A549 (cell line): ENCODE measurements around the gene ITGBL1. TPM values are rescaled to one million over a fixed set of nuclear protein-coding genes. Genes with fewer than 3 reads are reported as not detected.

Source experiments
- ATAC-seq, 2 experiments: fragments of 200-7000 bp in 1 of 2; fragments of >200 bp in 1 of 2; cut with Nextera tagmentation in 1 of 2; cut with Tn5 transposase in 1 of 2; 3 replicates each; pipeline versions ENCODE4 v1.8.0 to v1.9.1; 2018 to 2020; ENCODE audit warnings: mild to moderate bottlenecking in 1 of 2, moderate library complexity in 1 of 2
- CTCF ChIA-PET: fragments of 300-600 bp; sonication (Branson Sonifier 250); formaldehyde crosslinking; extraction: SDS; loops from one replicate; lab custom pipeline; 2021; ENCODE audit warnings: antibody characterized with exemption, inconsistent platforms; lab: Yijun Ruan, JAX
- POLR2A ChIA-PET: fragments of 350-600 bp; formaldehyde crosslinking; extraction: SDS; loops from one replicate; lab custom pipeline; 2021; ENCODE audit warnings: antibody characterized with exemption, inconsistent platforms; lab: Yijun Ruan, JAX
- DNase-seq, 2 experiments: peaks; one replicate each; pipeline versions ENCODE4 v3.0.0 to v3.0.0-alpha.2; 2011 to 2016; ENCODE audit warnings: low read depth in 1 of 2, low spot score in 1 of 2
- FAIRE-seq: peaks from 2 replicates; lab custom pipeline; 2011; peaks lifted over from hg19 to GRCh38; lab: Jason Lieb, UNC
- H3K27ac ChIP-seq, 2 experiments: fragments of >200 bp; sonication (Bioruptor Twin); formaldehyde crosslinking; 3 replicates each; pipeline ENCODE4 v1.5.1; 2016 to 2017
- H3K4me1 ChIP-seq: fragments of >200 bp; sonication (Bioruptor Twin); formaldehyde crosslinking; 3 replicates; pipeline ENCODE4 v1.6.1; 2016
- H3K4me2 ChIP-seq: fragments of >200 bp; sonication (Bioruptor Twin); formaldehyde crosslinking; 3 replicates; pipeline ENCODE4 v1.6.1; 2016
- H3K4me3 ChIP-seq: fragments of >200 bp; sonication (Bioruptor Twin); formaldehyde crosslinking; 3 replicates; pipeline ENCODE4 v1.5.1; 2016
- H3K9me3 ChIP-seq: fragments of >200 bp; sonication (Bioruptor Twin); formaldehyde crosslinking; 3 replicates; pipeline ENCODE4 v1.6.1; 2016
- ATOH8 ChIP-seq: fragments of 250-450 bp; sonication (Bioruptor Pico); IDR thresholded peaks from 2 replicates; pipeline ENCODE4 v1.5.0; 2020; ENCODE audit warnings: low read depth, mild to moderate bottlenecking, moderate library complexity
- CBX2 ChIP-seq: fragments of 200-600 bp; sonication (generic); IDR thresholded peaks from 2 replicates; pipeline ENCODE4 v1.6.1; 2016; ENCODE audit warnings: low read depth, mild to moderate bottlenecking, borderline replicate concordance
- CBX8 ChIP-seq: fragments of 200-600 bp; sonication (generic); IDR thresholded peaks from 2 replicates; pipeline ENCODE4 v1.6.1; 2016
- CEBPB ChIP-seq, 2 experiments: fragments of >200 bp in 1 of 2; sonication (Bioruptor Twin) in 1 of 2; formaldehyde crosslinking in 1 of 2; IDR thresholded peaks; 2 replicates each; pipeline ENCODE4 v1.6.1; 2012 to 2016
- E2F6 ChIP-seq: IDR thresholded peaks from 2 replicates; pipeline ENCODE4 v1.6.1; 2012; ENCODE audit warnings: low read depth, borderline replicate concordance
- EHMT2 ChIP-seq: fragments of 200-600 bp; sonication (generic); IDR thresholded peaks from 2 replicates; pipeline ENCODE4 v1.6.1; 2016; ENCODE audit warnings: antibody characterized with exemption, low read depth, mild to moderate bottlenecking, moderate library complexity
- ELK1 ChIP-seq: fragments of 150-350 bp; IDR thresholded peaks from 2 replicates; pipeline ENCODE4 v1.6.1; 2014; ENCODE audit warnings: low read depth, mild to moderate bottlenecking, low read length
- ESRRA ChIP-seq: fragments of 150-350 bp; IDR thresholded peaks from 2 replicates; pipeline ENCODE4 v1.6.1; 2014; ENCODE audit warnings: mild to moderate bottlenecking, low read length, borderline replicate concordance
- FOSL2 ChIP-seq, 2 experiments: fragments of 450-650 bp in 1 of 2; fragments of >200 bp in 1 of 2; sonication (Bioruptor Twin) in 1 of 2; formaldehyde crosslinking; IDR thresholded peaks; 2 replicates each; pipeline versions ENCODE4 v1.5.0 to v1.6.1; 2016 to 2020; ENCODE audit warnings: mild to moderate bottlenecking in 1 of 2, moderate library complexity in 1 of 2
- GATA3 ChIP-seq: IDR thresholded peaks from 2 replicates; pipeline ENCODE4 v1.6.1; 2012; ENCODE audit warnings: borderline replicate concordance
- HES2 ChIP-seq: fragments of >200 bp; sonication (Bioruptor Twin); formaldehyde crosslinking; IDR thresholded peaks from 2 replicates; pipeline ENCODE4 v1.6.1; 2016
- HEYL ChIP-seq: fragments of 250-450 bp; sonication (Bioruptor Pico); IDR thresholded peaks from 2 replicates; pipeline ENCODE4 v1.8.0; 2021; ENCODE audit warnings: mild to moderate bottlenecking, moderate library complexity
- HOXA7 ChIP-seq: fragments of 250-450 bp; sonication (Bioruptor Pico); IDR thresholded peaks from 2 replicates; pipeline ENCODE4 v1.5.0; 2020; ENCODE audit warnings: mild to moderate bottlenecking, moderate library complexity
- JUN ChIP-seq, 2 experiments: fragments of >200 bp; sonication (Bioruptor Twin); formaldehyde crosslinking; IDR thresholded peaks; 2 replicates in 1 of 2; 3 replicates in 1 of 2; pipeline ENCODE4 v1.6.1; 2016 to 2017
- MAFK ChIP-seq: fragments of 450-650 bp; IDR thresholded peaks from 2 replicates; pipeline ENCODE4 v1.6.1; 2014; ENCODE audit not compliant: partially characterized antibody
- MYC ChIP-seq: IDR thresholded peaks from 2 replicates; pipeline ENCODE4 v1.6.1; 2012; ENCODE audit warnings: mild to moderate bottlenecking, inconsistent platforms, low read length, improper control_type of control experiment, borderline replicate concordance
- NPAS2 ChIP-seq: fragments of 250-450 bp; sonication (Bioruptor Pico); IDR thresholded peaks from 2 replicates; pipeline ENCODE4 v1.8.0; 2022; ENCODE audit warnings: mild to moderate bottlenecking, moderate library complexity, borderline replicate concordance
- POLR2A ChIP-seq: IDR thresholded peaks from 2 replicates; pipeline ENCODE4 v1.6.1; 2012; ENCODE audit warnings: mild to moderate bottlenecking, low read length
- RCOR1 ChIP-seq: fragments of 150-350 bp; IDR thresholded peaks from 2 replicates; pipeline ENCODE4 v1.6.1; 2014; ENCODE audit warnings: antibody characterized with exemption, low read length, low read depth
- TFCP2L1 ChIP-seq: fragments of 250-450 bp; sonication (Bioruptor Pico); IDR thresholded peaks from 2 replicates; pipeline ENCODE4 v1.5.0; 2021; ENCODE audit warnings: mild to moderate bottlenecking
- ZNF302 ChIP-seq: fragments of 250-450 bp; sonication (Bioruptor Pico); IDR thresholded peaks from 2 replicates; pipeline ENCODE4 v1.9.0; 2021; ENCODE audit warnings: inconsistent platforms, mild to moderate bottlenecking, moderate library complexity
- WGBS: methylation state at CpG from one replicate; pipeline ENCODE4 v1.1.6; 2017; ENCODE audit errors: missing lambda C conversion rate; 5-methylcytosine and 5-hydroxymethylcytosine counted together
- polyA plus RNA-seq, 4 experiments: library from polyadenylated mRNA; depleted of rRNA in 3 of 4; stranded (reverse); fragments of >200 nt; fragmentation: RNase III in 1 of 4; extraction: RNeasy Plus Mini Kit Qiagen cat#74134 plus additional on column Dnase treatment in 1 of 4; gene quantifications; 2 replicates in 3 of 4; 3 replicates in 1 of 4; pipeline ENCODE4 v1.2.3, GENCODE V29; 2011 to 2017
- TF ChIP-seq, protein P1 (sequence below): IDR thresholded peaks from 2 replicates; pipeline ENCODE4 v1.6.1; 2012
- TF ChIP-seq, protein P2 (sequence below): fragments of >200 bp; sonication (Bioruptor Twin); formaldehyde crosslinking; IDR thresholded peaks from 3 replicates; pipeline ENCODE4 v1.5.1; 2016

Gene ITGBL1
- polyA plus RNA-seq, 2 of the 4 experiments (the other 2 are of a cell fraction): 0.40 to 1.3 TPM

DNA sequence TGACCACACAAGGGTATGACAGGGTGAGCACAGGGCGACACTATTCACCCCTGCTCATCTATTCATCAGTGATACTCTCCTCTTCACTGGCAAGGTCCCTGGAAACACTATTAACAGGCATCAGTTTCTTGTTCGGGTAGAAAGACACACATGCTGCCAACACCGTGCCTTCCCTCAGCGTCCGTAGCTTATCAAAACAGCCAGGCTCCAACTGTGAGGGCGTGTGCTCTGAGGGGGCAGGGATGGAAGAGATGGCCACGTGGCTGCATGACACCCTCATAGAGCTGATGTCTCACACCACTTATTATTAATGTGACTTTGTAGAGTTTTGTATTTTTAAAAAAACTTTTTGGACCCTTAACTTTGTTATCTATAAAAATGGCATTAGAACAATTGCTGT, 160.3 kb downstream of the ITGBL1 start:
- ATAC-seq (no peak), FAIRE-seq (no peak), DNase-seq (no peak)
- Histone ChIP-seq H3K9me3 (no peaks in the 10 kb centered on the region), H3K27ac (no peak overlapping the region), H3K4me2 (no peak overlapping the region), H3K4me3 (no peak overlapping the region), H3K4me1 (no peaks in the 10 kb centered on the region)
- no peak for TF ChIP-seq ATOH8
- TF ChIP-seq, protein P1, sequence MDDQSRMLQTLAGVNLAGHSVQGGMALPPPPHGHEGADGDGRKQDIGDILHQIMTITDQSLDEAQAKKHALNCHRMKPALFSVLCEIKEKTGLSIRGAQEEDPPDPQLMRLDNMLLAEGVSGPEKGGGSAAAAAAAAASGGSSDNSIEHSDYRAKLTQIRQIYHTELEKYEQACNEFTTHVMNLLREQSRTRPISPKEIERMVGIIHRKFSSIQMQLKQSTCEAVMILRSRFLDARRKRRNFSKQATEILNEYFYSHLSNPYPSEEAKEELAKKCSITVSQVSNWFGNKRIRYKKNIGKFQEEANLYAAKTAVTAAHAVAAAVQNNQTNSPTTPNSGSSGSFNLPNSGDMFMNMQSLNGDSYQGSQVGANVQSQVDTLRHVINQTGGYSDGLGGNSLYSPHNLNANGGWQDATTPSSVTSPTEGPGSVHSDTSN: no peak
- TF ChIP-seq MAFK: no peak
- TF ChIP-seq ESRRA: no peak
- TF ChIP-seq, protein P2, sequence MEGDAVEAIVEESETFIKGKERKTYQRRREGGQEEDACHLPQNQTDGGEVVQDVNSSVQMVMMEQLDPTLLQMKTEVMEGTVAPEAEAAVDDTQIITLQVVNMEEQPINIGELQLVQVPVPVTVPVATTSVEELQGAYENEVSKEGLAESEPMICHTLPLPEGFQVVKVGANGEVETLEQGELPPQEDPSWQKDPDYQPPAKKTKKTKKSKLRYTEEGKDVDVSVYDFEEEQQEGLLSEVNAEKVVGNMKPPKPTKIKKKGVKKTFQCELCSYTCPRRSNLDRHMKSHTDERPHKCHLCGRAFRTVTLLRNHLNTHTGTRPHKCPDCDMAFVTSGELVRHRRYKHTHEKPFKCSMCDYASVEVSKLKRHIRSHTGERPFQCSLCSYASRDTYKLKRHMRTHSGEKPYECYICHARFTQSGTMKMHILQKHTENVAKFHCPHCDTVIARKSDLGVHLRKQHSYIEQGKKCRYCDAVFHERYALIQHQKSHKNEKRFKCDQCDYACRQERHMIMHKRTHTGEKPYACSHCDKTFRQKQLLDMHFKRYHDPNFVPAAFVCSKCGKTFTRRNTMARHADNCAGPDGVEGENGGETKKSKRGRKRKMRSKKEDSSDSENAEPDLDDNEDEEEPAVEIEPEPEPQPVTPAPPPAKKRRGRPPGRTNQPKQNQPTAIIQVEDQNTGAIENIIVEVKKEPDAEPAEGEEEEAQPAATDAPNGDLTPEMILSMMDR: no peak
- WGBS: 69% methylated on average over 7 of the region's 7 CpGs
- ChIA-PET POLR2A (no interaction called here), CTCF (no interaction called here)

DNA sequence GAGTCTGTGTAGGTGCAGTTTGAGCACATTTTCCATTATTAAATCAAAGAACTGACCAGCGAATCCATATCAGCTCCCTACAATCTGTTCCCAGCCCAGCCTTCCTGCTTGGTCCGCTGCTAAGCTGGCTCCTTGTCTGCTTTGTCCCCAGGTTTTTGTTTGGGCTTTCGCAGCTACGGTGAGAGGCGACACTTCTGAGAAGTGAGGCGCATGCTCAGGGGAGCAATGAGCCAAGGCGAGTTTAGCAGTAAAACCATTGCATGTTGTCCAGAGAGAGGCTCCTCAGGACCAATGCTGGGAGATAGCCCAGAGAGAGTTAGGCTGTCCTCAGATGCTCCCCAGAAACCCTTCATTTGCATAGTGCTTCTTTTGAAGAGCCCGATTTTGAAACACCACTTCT, 162.0 kb downstream of the ITGBL1 start:
- CTCF ChIA-PET: no interaction called here
- Histone ChIP-seq H3K9me3 (no peaks in the 10 kb centered on the region), H3K4me2 (no peak overlapping the region), H3K4me3 (no peak overlapping the region), H3K4me1 (no peaks in the 10 kb centered on the region), H3K27ac (no peak overlapping the region)
- POLR2A ChIA-PET: no interaction called here
- 76% methylated on average over 8 of the region's 8 CpGs for WGBS
- TF ChIP-seq GATA3: no peak
- no peak for TF ChIP-seq HOXA7 (CRISPR knock-in tag)
- no peak for TF ChIP-seq EHMT2
- no peak for TF ChIP-seq POLR2A
- no peak for TF ChIP-seq HES2
- TF ChIP-seq E2F6: no peak
- no peak for TF ChIP-seq CBX8
- no peak for TF ChIP-seq FOSL2 (IDR thresholded peaks at IDR 0.05)
- TF ChIP-seq FOSL2 (CRISPR knock-in tag; IDR thresholded peaks at IDR 0.05): no peak
- no peak for TF ChIP-seq CEBPB (IDR thresholded peaks at IDR 0.05)
- no peak for TF ChIP-seq CBX2
- TF ChIP-seq JUN (IDR thresholded peaks at IDR 0.05): no peak
- no peak for TF ChIP-seq RCOR1
- no peak for TF ChIP-seq MYC
- no peak for TF ChIP-seq ZNF302 (CRISPR knock-in tag)
- no peak for TF ChIP-seq TFCP2L1
- TF ChIP-seq NPAS2: no peak
- no peak for TF ChIP-seq ELK1
- TF ChIP-seq HEYL (CRISPR knock-in tag): no peak
- FAIRE-seq: no peak
- no peak for DNase-seq
- no peak for ATAC-seq
